HepG2 (cell line): Measurements from ENCODE around the gene CNOT6. TPM values are rescaled to one million over a fixed set of nuclear protein-coding genes. Genes with fewer than 3 reads are reported as not detected.

ENCODE experiments used
- ATAC-seq: fragments of 200-7000 bp; cut with Tn5 transposase; 3 replicates; pipeline ENCODE4 v1.9.1; 2020; ENCODE audit warnings: mild to moderate bottlenecking, moderate library complexity
- BruUV-seq: library from RNA; stranded (reverse); fragments of 400-500 nt; replicated peaks from 2 replicates; lab custom pipeline; 2021; lab: Mats Ljungman, UMichigan
- CTCF ChIA-PET: fragments of 300-600 bp; formaldehyde crosslinking; extraction: SDS; loops from one replicate; lab custom pipeline; 2021; ENCODE audit warnings: low total read pairs, inconsistent platforms, low intra/inter-chr PET ratio; lab: Yijun Ruan, JAX
- POLR2A ChIA-PET: fragments of 350-600 bp; sonication (Branson Sonifier 250); formaldehyde crosslinking; loops from one replicate; lab custom pipeline; 2020; ENCODE audit warnings: antibody characterized with exemption, inconsistent platforms; lab: Yijun Ruan, JAX
- DNase-seq: peaks from one replicate; pipeline ENCODE4 v3.0.0-alpha.2; 2015; ENCODE audit warnings: low spot score
- FAIRE-seq: peaks from 3 replicates; lab custom pipeline; 2011; peaks lifted over from hg19 to GRCh38; lab: Jason Lieb, UNC
- H2AFZ ChIP-seq: one replicate; pipeline ENCODE4 v1.6.1; 2011; ENCODE audit warnings: low read length, inconsistent platforms
- H3K27ac ChIP-seq: fragments of 300-600 bp; 3 replicates; pipeline ENCODE4 v1.8.0; 2011; ENCODE audit warnings: mixed run types, mild to moderate bottlenecking, mixed read lengths, low read length, inconsistent platforms; ENCODE audit not compliant: insufficient read depth; ENCODE audit errors: extremely low read length
- H3K27me3 ChIP-seq, 2 experiments: fragments of 200-600 bp in 1 of 2; 2 replicates in 1 of 2; 3 replicates in 1 of 2; pipeline versions ENCODE4 v1.6.0 to v1.8.0; 2011; ENCODE audit warnings: low read length in 2 of 2, mild to moderate bottlenecking in 2 of 2, moderate library complexity in 2 of 2, inconsistent platforms in 1 of 2; ENCODE audit not compliant: insufficient read depth in 2 of 2, control insufficient read depth in 1 of 2
- H3K36me3 ChIP-seq, 2 experiments: fragments of 200-600 bp in 1 of 2; replicated peaks in 1 of 2; 2 replicates in 1 of 2; 3 replicates in 1 of 2; pipeline versions ENCODE4 v1.5.1 to v1.8.0; 2011; ENCODE audit warnings: low read length in 2 of 2, inconsistent platforms in 1 of 2; ENCODE audit not compliant: insufficient read depth in 2 of 2, control insufficient read depth in 1 of 2
- H3K4me1 ChIP-seq: 2 replicates; pipeline ENCODE4 v1.5.1; 2012; ENCODE audit warnings: low read length, inconsistent platforms; ENCODE audit not compliant: insufficient read depth
- H3K4me2 ChIP-seq: 2 replicates; pipeline ENCODE4 v1.6.0; 2011; ENCODE audit warnings: low read depth, low read length, inconsistent platforms
- H3K4me3 ChIP-seq, 3 experiments: fragments of 200-600 bp in 1 of 3; sonication (generic), shearing (Covaris generic) in 1 of 3; replicated peaks in 1 of 3; 2 replicates each; pipeline ENCODE4 v1.5.1; 2011 to 2016; ENCODE audit warnings: low read length in 3 of 3, inconsistent platforms in 2 of 3, low read depth in 2 of 3, mild to moderate bottlenecking in 2 of 3, control low read depth in 1 of 3, mixed read lengths in 1 of 3; ENCODE audit not compliant: insufficient read depth in 1 of 3
- H3K79me2 ChIP-seq: one replicate; pipeline ENCODE4 v1.6.1; 2011; ENCODE audit warnings: low read length, inconsistent platforms; ENCODE audit not compliant: insufficient read depth
- H3K9ac ChIP-seq: 2 replicates; pipeline ENCODE4 v1.6.0; 2011; ENCODE audit warnings: mild to moderate bottlenecking, low read depth, low read length, inconsistent platforms; ENCODE audit not compliant: insufficient read depth
- H3K9me3 ChIP-seq: 2 replicates; pipeline ENCODE4 v1.5.1; 2012; ENCODE audit warnings: mild to moderate bottlenecking, low read length
- H4K20me1 ChIP-seq: 2 replicates; pipeline ENCODE4 v1.6.0; 2011; ENCODE audit warnings: inconsistent platforms, mild to moderate bottlenecking, low read length, moderate library complexity; ENCODE audit not compliant: insufficient read depth
- CEBPZ ChIP-seq: IDR thresholded peaks from 2 replicates; pipeline ENCODE4 v1.6.1; 2012; ENCODE audit warnings: low read length, improper control_type of control experiment
- HBP1 ChIP-seq: IDR thresholded peaks from 2 replicates; pipeline ENCODE4 v1.6.1; 2016; ENCODE audit warnings: low read depth, control low read depth
- MTF2 ChIP-seq: sonication (generic); formaldehyde crosslinking; IDR thresholded peaks from 2 replicates; pipeline ENCODE4 v1.5.0; 2020; ENCODE audit warnings: missing genetic modification reagents, borderline replicate concordance
- POLR2AphosphoS5 ChIP-seq: IDR thresholded peaks from 2 replicates; pipeline ENCODE4 v1.6.1; 2012; ENCODE audit warnings: low read depth, low read length
- SP4 ChIP-seq: sonication (generic); formaldehyde crosslinking; IDR thresholded peaks from 2 replicates; pipeline ENCODE4 v1.8.1; 2023; ENCODE audit warnings: mild to moderate bottlenecking, missing genetic modification reagents
- TCF7L2 ChIP-seq: IDR thresholded peaks from 2 replicates; pipeline ENCODE4 v1.6.1; 2011; ENCODE audit warnings: mild to moderate bottlenecking, low read depth, low read length, moderate library complexity
- ZNF605 ChIP-seq: sonication (generic); formaldehyde crosslinking; IDR thresholded peaks from 2 replicates; pipeline ENCODE4 v1.8.0; 2022; ENCODE audit warnings: mild to moderate bottlenecking, missing genetic modification reagents
- ZNF615 ChIP-seq: sonication (generic); formaldehyde crosslinking; IDR thresholded peaks from 2 replicates; pipeline ENCODE4 v1.5.0; 2020; ENCODE audit warnings: mild to moderate bottlenecking, missing genetic modification reagents, borderline replicate concordance
- WGBS: methylation state at CpG from one replicate; pipeline ENCODE4 v1.1.6; 2017; ENCODE audit warnings: low lambda C conversion rate; 5-methylcytosine and 5-hydroxymethylcytosine counted together
- in situ Hi-C: cut with HindIII; loops from 2 replicates; pipeline ENCODE4 v1.10.0; 2017; ENCODE audit warnings: low pct_unique_long_range_greater_than_20kb; ENCODE audit not compliant: extremely low pct_ligation_motif_present
- intact Hi-C: fragments of 100-400 bp; cut with micrococcal nuclease; formaldehyde crosslinking; loops from one replicate; pipeline ENCODE4 v1.10.0; 2022; ENCODE audit not compliant: unreplicated experiment
- polyA plus RNA-seq, 8 experiments: library from polyadenylated mRNA; depleted of rRNA in 3 of 8; stranded (reverse) in 7 of 8; unstranded in 1 of 8; fragments of >200 nt; fragmentation: Illumina TruSeq in 4 of 8; extraction: Trizol in 4 of 8; gene quantifications; 2 replicates each; pipeline versions ENCODE4 v1.2.1 to v1.2.3, GENCODE V29; 2011 to 2016; ENCODE audit warnings: low read depth in 4 of 8, missing spikeins in 1 of 8, mixed read lengths in 1 of 8; ENCODE audit not compliant: insufficient read depth in 1 of 8
- total RNA-seq, 5 experiments: library from RNA; depleted of rRNA; stranded (reverse); fragments of >200 nt; fragmentation: Illumina TruSeq; extraction: Trizol; gene quantifications; 2 replicates each; pipeline ENCODE4 v1.2.3, GENCODE V29; 2016; ENCODE audit warnings: low read depth in 1 of 5
- TF ChIP-seq, protein P1 (sequence below): IDR thresholded peaks from 2 replicates; pipeline ENCODE4 v1.6.1; 2016; ENCODE audit warnings: low read depth, missing genetic modification reagents, missing compliant biosample characterization

CNOT6 gene
- total and polyA plus RNA-seq, 2 of the 13 experiments (the other 11 are each of a cell fraction or from before 2014, with no cell fraction given): 8.8 to 9.1 TPM

DNA sequence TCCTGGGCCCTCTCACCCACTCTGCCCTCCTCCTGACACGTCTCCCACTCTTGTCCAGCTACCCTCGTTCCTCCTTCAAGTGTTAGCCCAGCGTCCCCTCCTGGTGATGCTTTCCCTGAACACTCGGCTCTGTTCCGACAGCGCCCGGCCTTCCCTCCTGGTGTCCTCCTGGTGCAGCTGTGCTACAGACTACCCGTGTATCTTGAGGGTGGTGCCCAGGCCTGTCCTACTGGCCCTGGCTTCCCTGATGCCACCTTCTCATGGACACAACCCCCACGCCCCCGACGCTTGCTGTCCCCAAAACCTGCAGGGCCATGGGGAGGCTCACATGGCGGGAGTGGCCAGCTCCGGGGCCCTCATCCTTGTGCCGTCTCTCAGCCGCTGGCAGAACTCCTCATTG is 118.5 kb downstream of the CNOT6 start:
- ChIA-PET CTCF (no interaction called here), POLR2A (no interaction called here)
- H3K4me1 ChIP-seq: no peaks in the 10 kb centered on the region
- no peak for TF ChIP-seq HBP1 (CRISPR knock-in tag)
- TF ChIP-seq TCF7L2: no peak
- TF ChIP-seq MTF2 (CRISPR knock-in tag): no peak
- no peak for TF ChIP-seq SP4 (CRISPR knock-in tag)
- no peak for TF ChIP-seq CEBPZ
- no peak for TF ChIP-seq ZNF605 (CRISPR knock-in tag)
- TF ChIP-seq POLR2AphosphoS5: no peak
- TF ChIP-seq, protein P1, sequence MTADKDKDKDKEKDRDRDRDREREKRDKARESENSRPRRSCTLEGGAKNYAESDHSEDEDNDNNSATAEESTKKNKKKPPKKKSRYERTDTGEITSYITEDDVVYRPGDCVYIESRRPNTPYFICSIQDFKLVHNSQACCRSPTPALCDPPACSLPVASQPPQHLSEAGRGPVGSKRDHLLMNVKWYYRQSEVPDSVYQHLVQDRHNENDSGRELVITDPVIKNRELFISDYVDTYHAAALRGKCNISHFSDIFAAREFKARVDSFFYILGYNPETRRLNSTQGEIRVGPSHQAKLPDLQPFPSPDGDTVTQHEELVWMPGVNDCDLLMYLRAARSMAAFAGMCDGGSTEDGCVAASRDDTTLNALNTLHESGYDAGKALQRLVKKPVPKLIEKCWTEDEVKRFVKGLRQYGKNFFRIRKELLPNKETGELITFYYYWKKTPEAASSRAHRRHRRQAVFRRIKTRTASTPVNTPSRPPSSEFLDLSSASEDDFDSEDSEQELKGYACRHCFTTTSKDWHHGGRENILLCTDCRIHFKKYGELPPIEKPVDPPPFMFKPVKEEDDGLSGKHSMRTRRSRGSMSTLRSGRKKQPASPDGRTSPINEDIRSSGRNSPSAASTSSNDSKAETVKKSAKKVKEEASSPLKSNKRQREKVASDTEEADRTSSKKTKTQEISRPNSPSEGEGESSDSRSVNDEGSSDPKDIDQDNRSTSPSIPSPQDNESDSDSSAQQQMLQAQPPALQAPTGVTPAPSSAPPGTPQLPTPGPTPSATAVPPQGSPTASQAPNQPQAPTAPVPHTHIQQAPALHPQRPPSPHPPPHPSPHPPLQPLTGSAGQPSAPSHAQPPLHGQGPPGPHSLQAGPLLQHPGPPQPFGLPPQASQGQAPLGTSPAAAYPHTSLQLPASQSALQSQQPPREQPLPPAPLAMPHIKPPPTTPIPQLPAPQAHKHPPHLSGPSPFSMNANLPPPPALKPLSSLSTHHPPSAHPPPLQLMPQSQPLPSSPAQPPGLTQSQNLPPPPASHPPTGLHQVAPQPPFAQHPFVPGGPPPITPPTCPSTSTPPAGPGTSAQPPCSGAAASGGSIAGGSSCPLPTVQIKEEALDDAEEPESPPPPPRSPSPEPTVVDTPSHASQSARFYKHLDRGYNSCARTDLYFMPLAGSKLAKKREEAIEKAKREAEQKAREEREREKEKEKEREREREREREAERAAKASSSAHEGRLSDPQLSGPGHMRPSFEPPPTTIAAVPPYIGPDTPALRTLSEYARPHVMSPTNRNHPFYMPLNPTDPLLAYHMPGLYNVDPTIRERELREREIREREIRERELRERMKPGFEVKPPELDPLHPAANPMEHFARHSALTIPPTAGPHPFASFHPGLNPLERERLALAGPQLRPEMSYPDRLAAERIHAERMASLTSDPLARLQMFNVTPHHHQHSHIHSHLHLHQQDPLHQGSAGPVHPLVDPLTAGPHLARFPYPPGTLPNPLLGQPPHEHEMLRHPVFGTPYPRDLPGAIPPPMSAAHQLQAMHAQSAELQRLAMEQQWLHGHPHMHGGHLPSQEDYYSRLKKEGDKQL: no peak
- TF ChIP-seq ZNF615 (CRISPR knock-in tag): no peak
- 16% methylated on average over 11 of the region's 15 CpGs for WGBS
- H3K9ac ChIP-seq: no peak overlapping the region
- in situ Hi-C loops (loop anchor here (5.0 kb wide), 1 partner anchor 55 kb away; no protein-coding TSS in a partner anchor), intact Hi-C loops (no loop called here)
- H3K27me3 ChIP-seq: peaks cover 24 to 68% of the 10 kb centered on the region in 2 experiments
- DNase-seq (no peak), FAIRE-seq (no peak), ATAC-seq (no peak)
- H3K4me3 ChIP-seq: no peak overlapping the region
- H3K9me3 ChIP-seq: no peaks in the 10 kb centered on the region
- H3K79me2 ChIP-seq: no peaks in the 10 kb centered on the region
- H2AFZ ChIP-seq: no peak overlapping the region
- no peak overlapping the region for H3K27ac ChIP-seq
- no TSS peak for BruUV-seq
- no peak overlapping the region for H3K4me2 ChIP-seq
- no peaks in the 10 kb centered on the region for H3K36me3 ChIP-seq
- no peaks in the 10 kb centered on the region for H4K20me1 ChIP-seq
